HEK293 (cell line): ENCODE measurements around the gene CA9.

ENCODE experiments used
- CTCF ChIA-PET: fragments of 350-600 bp; formaldehyde crosslinking; extraction: SDS; loops from one replicate; lab custom pipeline; 2021; ENCODE audit warnings: antibody characterized with exemption; lab: Yijun Ruan, JAX
- POLR2A ChIA-PET: fragments of 300-600 bp; formaldehyde crosslinking; extraction: SDS; loops from one replicate; lab custom pipeline; 2020; ENCODE audit warnings: antibody characterized with exemption, inconsistent platforms; lab: Yijun Ruan, JAX
- H3K27ac ChIP-seq: fragments of 200-500 bp; sonication (Bioruptor generic); 2 replicates; pipeline ENCODE4 v1.5.1; 2014; ENCODE audit warnings: low read depth, low read length, control low read depth, inconsistent platforms; ENCODE audit errors: extremely low read depth
- H3K36me3 ChIP-seq, 2 experiments: fragments of 200-500 bp in 1 of 2; sonication (Bioruptor generic) in 1 of 2; 1 replicate in 1 of 2; 2 replicates in 1 of 2; pipeline ENCODE4 v1.5.1; 2014 to 2017; ENCODE audit warnings: inconsistent platforms in 2 of 2, low read length in 2 of 2; ENCODE audit not compliant: control insufficient read depth in 2 of 2, insufficient read depth in 1 of 2
- H3K4me1 ChIP-seq: fragments of 200-500 bp; sonication (Bioruptor generic); 2 replicates; pipeline ENCODE4 v1.5.1; 2014; ENCODE audit warnings: mild to moderate bottlenecking, low read length, inconsistent platforms; ENCODE audit not compliant: control insufficient read depth, insufficient read depth
- H3K4me3 ChIP-seq: 2 replicates; pipeline ENCODE4 v1.5.1; 2011; ENCODE audit warnings: low read depth, mild to moderate bottlenecking, control low read depth, low read length, moderate library complexity
- H3K9me3 ChIP-seq: fragments of 200-500 bp; sonication (Bioruptor generic); 2 replicates; pipeline ENCODE4 v1.5.1; 2014; ENCODE audit warnings: low read depth, low read length, inconsistent platforms; ENCODE audit not compliant: control insufficient read depth, insufficient read depth
- BCL11A ChIP-seq: fragments of 450-650 bp; formaldehyde crosslinking; IDR thresholded peaks from 2 replicates; pipeline ENCODE4 v1.5.1; 2016; ENCODE audit warnings: low read depth, missing biosample characterization, missing genetic modification characterization
- GLIS1 ChIP-seq: fragments of 450-650 bp; formaldehyde crosslinking; IDR thresholded peaks from 2 replicates; pipeline ENCODE4 v1.5.1; 2016; ENCODE audit warnings: missing biosample characterization, missing genetic modification characterization
- GLIS2 ChIP-seq: fragments of 450-650 bp; formaldehyde crosslinking; IDR thresholded peaks from 2 replicates; pipeline ENCODE4 v1.5.1; 2016; ENCODE audit warnings: missing biosample characterization, missing genetic modification characterization
- PATZ1 ChIP-seq: fragments of 450-650 bp; formaldehyde crosslinking; IDR thresholded peaks from 2 replicates; pipeline ENCODE4 v1.5.1; 2016; ENCODE audit warnings: missing biosample characterization, missing genetic modification characterization
- REPIN1 ChIP-seq: fragments of 450-650 bp; formaldehyde crosslinking; IDR thresholded peaks from 2 replicates; pipeline ENCODE4 v1.5.1; 2017; ENCODE audit warnings: missing biosample characterization, missing genetic modification characterization, low read depth
- SP2 ChIP-seq: fragments of 450-650 bp; formaldehyde crosslinking; IDR thresholded peaks from 2 replicates; pipeline ENCODE4 v1.5.1; 2016; ENCODE audit warnings: missing biosample characterization, missing genetic modification characterization
- SP7 ChIP-seq: fragments of 450-650 bp; formaldehyde crosslinking; IDR thresholded peaks from 2 replicates; pipeline ENCODE4 v1.5.1; 2016; ENCODE audit warnings: missing biosample characterization, missing genetic modification characterization
- ZBTB21 ChIP-seq: fragments of 450-650 bp; formaldehyde crosslinking; IDR thresholded peaks from 2 replicates; pipeline ENCODE4 v1.5.1; 2017; ENCODE audit warnings: missing biosample characterization, missing genetic modification characterization
- ZBTB48 ChIP-seq: fragments of 450-650 bp; formaldehyde crosslinking; IDR thresholded peaks from 2 replicates; pipeline ENCODE4 v1.5.1; 2016; ENCODE audit warnings: missing biosample characterization, missing genetic modification characterization
- ZEB2 ChIP-seq: fragments of 450-650 bp; formaldehyde crosslinking; IDR thresholded peaks from 2 replicates; pipeline ENCODE4 v1.5.1; 2016; ENCODE audit warnings: missing biosample characterization, missing genetic modification characterization
- ZFP69B ChIP-seq: fragments of 450-650 bp; formaldehyde crosslinking; IDR thresholded peaks from 2 replicates; pipeline ENCODE4 v1.5.1; 2016; ENCODE audit warnings: missing biosample characterization, missing genetic modification characterization
- ZNF10 ChIP-seq: fragments of 450-650 bp; formaldehyde crosslinking; IDR thresholded peaks from 2 replicates; pipeline ENCODE4 v1.5.1; 2017; ENCODE audit warnings: missing biosample characterization, missing genetic modification characterization
- ZNF132 ChIP-seq: fragments of 450-650 bp; formaldehyde crosslinking; IDR thresholded peaks from 2 replicates; pipeline ENCODE4 v1.5.1; 2017; ENCODE audit warnings: missing biosample characterization, missing genetic modification characterization, borderline replicate concordance
- ZNF146 ChIP-seq: fragments of 450-650 bp; formaldehyde crosslinking; IDR thresholded peaks from 2 replicates; pipeline ENCODE4 v1.5.1; 2016; ENCODE audit warnings: missing biosample characterization, missing genetic modification characterization
- ZNF23 ChIP-seq: fragments of 450-650 bp; formaldehyde crosslinking; IDR thresholded peaks from 2 replicates; pipeline ENCODE4 v1.5.1; 2016; ENCODE audit warnings: missing biosample characterization, missing genetic modification characterization, borderline replicate concordance
- ZNF266 ChIP-seq: fragments of 450-650 bp; formaldehyde crosslinking; IDR thresholded peaks from 2 replicates; pipeline ENCODE4 v1.5.1; 2016; ENCODE audit warnings: missing biosample characterization, missing genetic modification characterization, low read depth
- ZNF341 ChIP-seq: fragments of 450-650 bp; formaldehyde crosslinking; IDR thresholded peaks from 2 replicates; pipeline ENCODE4; 2016; ENCODE audit warnings: low read depth, missing biosample characterization, missing genetic modification characterization
- ZNF362 ChIP-seq: fragments of 450-650 bp; formaldehyde crosslinking; IDR thresholded peaks from 2 replicates; pipeline ENCODE4 v1.5.1; 2016; ENCODE audit warnings: missing biosample characterization, missing genetic modification characterization
- ZNF391 ChIP-seq: fragments of 450-650 bp; formaldehyde crosslinking; IDR thresholded peaks from 2 replicates; pipeline ENCODE4 v1.5.1; 2016; ENCODE audit warnings: low read depth, missing biosample characterization, missing genetic modification characterization, borderline replicate concordance
- ZNF398 ChIP-seq: fragments of 450-650 bp; formaldehyde crosslinking; IDR thresholded peaks from 2 replicates; pipeline ENCODE4 v1.5.1; 2017; ENCODE audit warnings: missing biosample characterization, missing genetic modification characterization
- ZNF521 ChIP-seq: fragments of 450-650 bp; formaldehyde crosslinking; IDR thresholded peaks from 2 replicates; pipeline ENCODE4 v1.5.1; 2017; ENCODE audit warnings: missing biosample characterization, mild to moderate bottlenecking, missing genetic modification characterization
- ZNF645 ChIP-seq: fragments of 450-650 bp; formaldehyde crosslinking; IDR thresholded peaks from 2 replicates; pipeline ENCODE4; 2016; ENCODE audit warnings: missing biosample characterization, missing genetic modification characterization
- ZNF664 ChIP-seq: fragments of 450-650 bp; formaldehyde crosslinking; IDR thresholded peaks from 2 replicates; pipeline ENCODE4 v1.5.1; 2016; ENCODE audit warnings: missing biosample characterization, missing genetic modification characterization
- ZNF692 ChIP-seq: fragments of 450-650 bp; formaldehyde crosslinking; IDR thresholded peaks from 2 replicates; pipeline ENCODE4 v1.5.1; 2016; ENCODE audit warnings: missing biosample characterization, missing genetic modification characterization
- ZNF777 ChIP-seq: fragments of 450-650 bp; formaldehyde crosslinking; IDR thresholded peaks from 2 replicates; pipeline ENCODE4 v1.5.1; 2017; ENCODE audit warnings: missing biosample characterization, missing genetic modification characterization, borderline replicate concordance
- ZSCAN23 ChIP-seq: fragments of 450-650 bp; formaldehyde crosslinking; IDR thresholded peaks from 2 replicates; pipeline ENCODE4 v1.5.1; 2016; ENCODE audit warnings: missing biosample characterization, missing genetic modification characterization

CA9 gene

GRCh38 chr9:35646153-35646532 is 27.6 kb upstream of the CA9 start:
- Histone ChIP-seq H3K4me3 (peak overlapping the region; percentile 62), H3K4me1 (no peaks in the 10 kb centered on the region), H3K9me3 (no peaks in the 10 kb centered on the region), H3K27ac (peak overlapping the region; percentile 51), H3K36me3 (no peaks in the 10 kb centered on the region)
- TF ChIP-seq ZSCAN23 (no peak), ZNF362 (tag by site-specific recombination) (peak; percentile 54; the same call in 1 of the 2 replicates), GLIS1 (no peak), ZNF341 (tag by site-specific recombination) (peak; percentile 44; the same call in 1 of the 2 replicates), ZNF10 (tag by site-specific recombination) (no peak), ZNF266 (no peak), ZNF521 (tag by site-specific recombination) (no peak), ZEB2 (tag by site-specific recombination) (no peak), PATZ1 (tag by site-specific recombination) (no peak), ZNF664 (no peak), BCL11A (tag by site-specific recombination) (no peak), SP2 (tag by site-specific recombination) (peak; percentile 35; the same call in 1 of the 2 replicates), ZNF391 (tag by site-specific recombination) (no peak), ZNF23 (tag by site-specific recombination) (no peak), ZNF645 (tag by site-specific recombination) (no peak), ZBTB48 (no peak)
- CTCF ChIA-PET, result interaction anchor here (0.7 to 4.8 kb wide), 27 partner anchors 11 to 128 kb away, joined by 3 to 74 read pairs (median 4); partner anchors contain the start of genes ARHGEF39, CCDC107 and RMRP
- POLR2A ChIA-PET, result interaction anchor here (0.5 to 4.5 kb wide), 5 partner anchors 11 to 86 kb away, joined by 3 to 41 read pairs (median 5); partner anchors contain the start of genes ARHGEF39, CCDC107, CREB3 and RMRP

- Histone ChIP-seq H3K9me3 (no peaks in the 10 kb centered on the region), H3K4me1 (no peaks in the 10 kb centered on the region), H3K36me3 (no peaks in the 10 kb centered on the region), H3K27ac (peak overlapping the region; percentile 51), H3K4me3 (peak overlapping the region; percentile 62)
- CTCF ChIA-PET, result interaction anchor here (0.6 to 4.8 kb wide), 40 partner anchors 11 to 747 kb away, joined by 3 to 74 read pairs (median 4); partner anchors contain the start of genes ARHGEF39, CCDC107 and RMRP
- POLR2A ChIA-PET, result interaction anchor here (1.1 to 4.5 kb wide), 6 partner anchors 11 to 85 kb away, joined by 3 to 41 read pairs (median 4); partner anchors contain the start of genes ARHGEF39, CCDC107, CREB3 and RMRP
- TF ChIP-seq ZNF146 (tag by site-specific recombination) (no peak), ZNF132 (tag by site-specific recombination) (no peak), SP7 (tag by site-specific recombination) (peak; percentile 59), ZNF692 (tag by site-specific recombination) (peak; percentile 75), ZNF777 (tag by site-specific recombination) (0 out of 2 replicates have a peak, but pooled peaks have one; percentile 71), ZFP69B (tag by site-specific recombination) (peak; percentile 48; the same call in 1 of the 2 replicates), REPIN1 (0 out of 2 replicates have a peak, but pooled peaks have one; percentile 25), ZNF398 (tag by site-specific recombination) (peak; percentile 32; the same call in 1 of the 2 replicates), GLIS2 (tag by site-specific recombination) (peak; percentile 92), ZBTB21 (tag by site-specific recombination) (0 out of 2 replicates have a peak, but pooled peaks have one; percentile 11), GLIS1 (peak; percentile 82)
These were observed 27.0 kb upstream of the CA9 start for GRCh38 chr9:35646533-35647265.
